Right ventricle myocardium superior (tissue), 1 donor: ENCODE results near the gene HSFX3. TPM values are rescaled to one million over a fixed set of nuclear protein-coding genes. Genes with fewer than 3 reads are reported as not detected.
A peak's percentile ranks its signal among the peaks of the same experiment; 100 is the strongest.
"Not testable (repeated sequence)": the region's sequence is repeated elsewhere in the genome, so short reads cannot be mapped to it uniquely, and the experiment has no call there.

Experiments used
- ATAC-seq: fragments of 200-7000 bp; cut with Tn5 transposase; one replicate; pipeline ENCODE4 v1.9.1; 2020; ENCODE audit warnings: mild to moderate bottlenecking; ENCODE audit not compliant: poor library complexity
- DNase-seq: peaks from one replicate; pipeline ENCODE4 v3.0.0-alpha.2; 2020
- intact Hi-C: fragments of 100-400 bp; cut with DNase I; formaldehyde crosslinking; loops from one replicate; pipeline ENCODE4 v1.11.2; 2022
- total RNA-seq: library from RNA; stranded (reverse); fragmentation: NEBNext Ultra II Directional; extraction: Animal tissue kit (Norgen Biotek cat#: 25700); gene quantifications from one replicate; pipeline ENCODE4 v1.2.1, GENCODE V29; 2021
- donor health status: DM: no; HTN: yes; CAD: no; lungs with severe emphysema.

HSFX3 gene
- total RNA-seq, 1 donor from 2014 or later = not detected

DNA sequence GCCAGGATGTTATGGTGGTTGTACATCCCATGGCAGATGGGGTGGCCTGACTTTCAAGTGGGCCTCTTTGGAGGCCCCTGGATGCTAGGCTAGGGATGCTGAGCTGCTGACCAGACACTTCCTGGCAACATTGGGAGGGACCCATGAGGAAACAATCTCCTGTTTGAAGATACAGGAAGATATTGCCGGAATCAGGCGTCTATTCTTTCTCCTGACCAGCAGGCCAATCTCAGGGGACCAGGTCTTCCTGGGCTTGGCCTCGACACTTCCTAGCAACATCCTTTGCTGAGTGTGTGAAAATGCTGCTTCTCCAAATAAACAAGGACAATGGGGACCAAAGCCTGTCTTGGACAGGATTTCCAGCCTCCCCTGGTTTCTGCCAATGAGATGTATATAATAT is 1.9 kb downstream of the HSFX3 start:
- intact Hi-C loops, ATAC-seq, DNase-seq: not testable (repeated sequence)

- intact Hi-C loops, ATAC-seq, DNase-seq: not testable (repeated sequence)
These were observed 2.8 kb downstream of the HSFX3 start for GRCh38 chrX:149546962-149547361.

- DNase-seq, intact Hi-C loops, ATAC-seq: not testable (repeated sequence)
These were observed 3.9 kb downstream of the HSFX3 start for GRCh38 chrX:149545545-149546543.

DNA sequence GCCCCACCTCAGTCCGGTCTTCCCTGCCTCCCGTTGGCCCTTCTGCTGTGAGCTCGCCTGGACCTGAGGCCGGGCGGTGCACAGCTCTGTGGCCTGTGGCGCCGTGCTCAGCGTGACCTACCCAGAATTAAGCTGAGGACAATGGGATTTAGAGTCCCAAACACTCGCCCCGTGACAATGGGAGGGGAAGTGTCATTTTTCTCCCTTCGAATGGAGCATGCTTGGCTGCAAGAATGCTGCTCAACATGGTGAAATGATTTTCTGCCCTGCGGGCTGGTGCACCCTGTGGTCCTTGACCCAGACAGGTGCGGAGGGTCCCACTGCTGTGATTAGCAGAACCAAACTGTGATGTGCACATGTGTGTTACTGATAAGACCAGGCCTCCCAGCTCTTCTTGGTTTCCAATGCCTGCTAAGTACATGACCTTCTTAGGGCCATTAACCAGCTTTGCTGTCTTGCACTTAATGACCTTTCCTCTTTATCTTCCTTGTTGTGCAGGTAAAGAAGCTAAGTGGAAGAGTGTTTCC is 8.1 kb downstream of the HSFX3 start:
- intact Hi-C loops = no loop called here
- no peak for ATAC-seq
- no peak for DNase-seq

GRCh38 chrX:149540621-149541520 is 8.9 kb downstream of the HSFX3 start, which contains the start of gene EOLA1:
Gene EOLA1 (plus strand): TSS chrX:149541012. CDS start chrX:149545631, 4,619 bp downstream.
- intact Hi-C loops = no loop called here
- ATAC-seq (peak; percentile 68), DNase-seq (peak; percentile 93)

DNA sequence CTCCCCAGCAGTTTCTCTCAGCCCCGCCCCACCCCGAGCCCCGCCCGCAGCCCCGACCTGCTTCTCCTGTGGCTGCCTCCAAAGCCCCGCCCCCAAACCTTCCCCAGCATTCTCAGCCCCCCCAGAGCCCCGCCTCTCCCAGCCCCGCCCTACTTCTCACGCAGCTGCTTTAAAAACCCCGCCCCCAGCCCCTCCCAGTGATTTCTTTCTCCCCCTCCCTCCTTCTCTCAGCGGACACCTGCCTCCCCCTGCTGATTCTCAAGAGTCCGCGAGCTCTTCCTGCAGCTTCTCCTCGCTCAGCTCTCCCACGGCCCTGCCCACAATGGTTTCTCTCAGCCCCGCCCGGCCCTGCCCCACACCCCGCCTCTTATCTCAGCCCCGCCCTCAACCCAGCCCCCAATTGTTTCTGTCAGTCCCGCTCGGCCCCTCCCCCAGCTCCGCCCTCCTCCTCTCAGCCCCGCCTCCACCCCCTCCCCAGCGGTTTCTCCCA is 9.5 kb downstream of the HSFX3 start:
- DNase-seq (peak; percentile 94), ATAC-seq (peak; percentile 86)

DNA sequence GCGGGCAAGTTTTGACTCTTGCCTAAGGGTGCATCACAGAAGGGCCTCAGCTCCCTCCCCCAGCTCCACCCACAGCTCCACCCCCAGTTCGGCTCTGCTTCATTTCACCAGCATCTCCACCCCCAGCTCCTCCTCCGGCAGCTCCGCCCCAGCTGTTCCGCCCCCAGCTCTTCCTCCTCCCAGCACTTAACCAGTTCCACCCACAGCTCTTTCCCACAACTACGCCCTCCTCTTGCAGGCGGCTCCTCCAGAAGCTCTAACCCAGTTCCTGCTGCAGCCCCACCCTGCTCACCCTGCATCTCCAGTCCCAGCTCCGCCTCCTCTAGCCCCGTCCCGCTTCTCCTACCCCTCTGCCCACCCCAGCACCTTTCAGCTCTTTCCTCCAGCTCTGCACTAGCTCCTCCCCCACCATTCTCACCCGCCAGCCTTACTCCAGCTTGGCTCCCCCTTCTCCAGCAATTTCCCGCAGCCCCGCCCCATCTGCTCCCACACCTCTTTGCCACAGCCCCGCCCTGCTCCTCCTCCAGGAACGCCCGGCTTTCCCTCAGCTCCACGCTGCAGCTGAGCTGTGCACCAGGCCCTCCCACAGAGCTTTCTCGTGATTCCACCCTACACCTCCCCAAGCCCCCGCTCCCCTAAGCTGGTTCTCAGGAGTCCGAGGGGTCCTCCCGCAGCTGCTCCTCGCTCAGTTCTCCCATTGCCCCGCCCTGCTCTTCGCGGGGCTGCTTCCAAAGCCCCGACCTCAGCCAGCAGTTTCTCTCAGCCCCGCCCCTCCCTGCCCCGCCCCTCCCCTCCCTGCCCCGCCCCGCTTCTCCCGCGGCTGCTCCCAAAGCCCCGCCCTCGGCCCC is 10.2 kb downstream of the HSFX3 start:
- intact Hi-C loops = no loop called here
- peak; percentile 92 for DNase-seq
- peak; percentile 71 for ATAC-seq

More for the DNA sequence above, 9.5 kb downstream of the HSFX3 start:
- intact Hi-C loops = no loop called here

- ATAC-seq, intact Hi-C loops, DNase-seq: not testable (repeated sequence)
These were observed 12.2 kb downstream of the HSFX3 start for GRCh38 chrX:149537474-149537873.

GRCh38 chrX:149534926-149535602 is 14.7 kb downstream of the HSFX3 start:
- ATAC-seq, DNase-seq, intact Hi-C loops: not testable (repeated sequence)

GRCh38 chrX:149533999-149534398 is 15.7 kb downstream of the HSFX3 start:
- intact Hi-C loops, DNase-seq, ATAC-seq: not testable (repeated sequence)

DNA sequence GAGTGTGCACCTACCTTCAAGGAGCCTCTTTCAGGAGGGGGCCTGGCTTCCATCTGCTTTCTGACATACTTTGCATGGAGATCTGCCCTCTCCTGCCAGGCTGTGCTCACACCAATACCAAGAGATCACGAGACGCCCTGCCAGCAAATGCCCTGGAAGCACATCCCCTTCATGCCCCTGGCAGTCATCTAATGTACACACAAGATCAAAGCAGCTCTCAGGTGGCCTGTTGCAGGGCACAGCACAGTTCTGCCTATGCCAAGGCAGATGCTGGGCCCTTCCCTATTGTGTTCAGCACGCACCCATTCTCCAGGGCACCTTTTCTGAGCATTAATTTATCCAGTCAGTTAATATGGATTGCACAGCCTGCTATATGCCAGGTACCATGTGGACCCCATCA is 16.9 kb downstream of the HSFX3 start:
- DNase-seq = not testable (repeated sequence)

DNA sequence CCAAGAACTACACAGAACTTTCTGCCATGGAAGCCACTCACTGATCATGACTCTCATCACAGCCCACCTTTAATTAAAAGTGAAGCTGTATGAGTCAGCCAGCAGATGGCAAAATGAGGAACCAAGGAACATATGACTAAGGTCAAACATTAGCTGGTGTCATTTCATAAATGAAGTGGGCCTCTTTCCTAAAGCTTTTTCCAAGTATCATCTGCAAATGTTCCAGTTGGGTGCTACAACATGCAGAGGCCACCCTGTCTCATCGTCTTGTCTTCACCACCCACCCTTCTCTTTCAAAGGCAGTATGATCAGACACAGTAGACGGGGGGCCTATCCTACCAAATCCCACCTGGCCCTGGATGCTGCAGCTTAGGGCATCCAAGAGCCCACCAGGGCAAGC is 18.1 kb downstream of the HSFX3 start:
- DNase-seq (no peak), ATAC-seq (no peak)
- intact Hi-C loops = no loop called here

More for the DNA sequence above, 16.9 kb downstream of the HSFX3 start:
- ATAC-seq, intact Hi-C loops: not testable (repeated sequence)

GRCh38 chrX:149528381-149528780 is 21.3 kb downstream of the HSFX3 start:
- ATAC-seq (no peak), DNase-seq (no peak)
- intact Hi-C loops = no loop called here

DNA sequence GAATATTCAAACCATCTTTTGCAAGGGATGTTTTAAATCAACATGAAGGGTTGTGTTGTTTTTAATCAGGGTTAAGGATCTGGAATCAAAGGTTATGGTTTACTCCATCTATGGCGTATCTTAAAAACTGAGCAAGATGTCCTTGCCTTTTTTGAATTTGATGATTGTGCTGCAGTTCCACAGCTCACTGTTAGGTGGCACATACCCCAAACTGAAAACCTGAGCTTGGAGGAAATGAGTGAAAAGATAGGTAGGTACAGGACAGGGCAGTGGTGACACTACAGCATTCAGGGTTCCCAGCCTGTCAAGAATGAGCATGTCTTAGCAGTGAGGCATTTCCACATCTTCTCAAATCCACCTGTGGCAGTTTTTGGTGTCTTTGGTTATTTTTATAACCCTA is 22.0 kb downstream of the HSFX3 start:
- ATAC-seq (peak; percentile 32), DNase-seq (no peak)
- intact Hi-C loops = no loop called here

DNA sequence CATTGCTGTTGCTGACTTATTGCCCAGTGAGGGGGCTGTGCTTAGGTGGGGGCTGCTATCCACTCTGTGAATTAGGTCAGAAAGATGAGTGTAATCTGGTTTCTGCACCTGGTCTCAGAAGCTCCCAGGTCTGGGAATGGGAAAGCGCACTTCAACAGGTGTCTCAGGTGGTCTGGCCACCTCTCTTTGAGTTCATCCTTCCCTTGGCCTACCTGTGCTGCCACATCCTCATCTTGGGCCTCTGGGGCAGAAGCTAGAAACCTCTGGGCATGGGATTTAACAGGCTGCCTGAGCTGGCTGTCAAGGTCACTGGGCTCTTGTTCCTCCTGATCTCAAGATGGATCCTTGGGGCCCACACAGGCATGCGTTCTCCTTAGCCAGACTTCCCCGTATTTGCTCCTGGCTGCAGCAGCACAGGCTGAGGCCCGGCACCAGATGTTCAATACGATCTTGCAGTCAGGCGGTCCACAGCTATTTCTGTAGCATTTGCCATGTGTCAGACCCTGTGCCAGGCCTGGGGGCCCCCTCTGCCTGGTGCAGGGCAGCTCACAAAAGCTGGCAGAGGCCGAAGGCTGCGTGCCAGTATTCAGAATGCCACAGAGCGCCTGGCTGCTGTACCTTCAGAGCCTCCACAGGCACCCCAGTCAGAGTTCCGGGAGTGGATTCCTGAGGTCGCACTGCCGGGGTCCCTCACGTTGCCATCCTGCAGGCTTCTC is 23.2 kb downstream of the HSFX3 start:
- DNase-seq, intact Hi-C loops: not testable (repeated sequence)
- peak; percentile 85 for ATAC-seq

DNA sequence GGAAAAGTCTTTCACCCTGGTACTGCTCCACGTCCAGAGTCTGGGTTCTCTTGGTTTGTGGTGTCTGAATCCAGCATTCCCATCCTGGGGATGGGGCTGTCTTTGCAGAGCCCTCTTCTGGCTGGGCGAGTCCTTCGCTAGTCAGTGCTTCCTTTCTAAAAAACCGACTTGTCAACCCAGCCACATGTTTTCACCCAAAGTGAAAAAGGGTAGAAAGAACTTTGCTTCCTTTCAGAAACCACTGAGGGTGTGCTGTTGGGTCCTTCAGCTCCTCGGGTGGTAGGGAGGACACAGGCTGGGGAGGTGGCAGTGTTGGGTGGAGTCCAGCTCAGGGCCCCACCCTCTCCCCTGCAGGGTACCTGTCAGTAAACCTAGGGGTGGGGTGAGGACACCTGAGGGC is 23.8 kb downstream of the HSFX3 start:
- DNase-seq, intact Hi-C loops: not testable (repeated sequence)
- ATAC-seq = peak; percentile 8
